ENCODE measurements around the gene CENPW. TPM values are rescaled to one million over a fixed set of nuclear protein-coding genes. Genes with fewer than 3 reads are reported as not detected.

CENPW gene
- total RNA-seq (2022; extraction: Qiagen RNA extraction): 38.1 to 46.9 TPM (median 44.1 TPM) in 5 replicates

DNA sequence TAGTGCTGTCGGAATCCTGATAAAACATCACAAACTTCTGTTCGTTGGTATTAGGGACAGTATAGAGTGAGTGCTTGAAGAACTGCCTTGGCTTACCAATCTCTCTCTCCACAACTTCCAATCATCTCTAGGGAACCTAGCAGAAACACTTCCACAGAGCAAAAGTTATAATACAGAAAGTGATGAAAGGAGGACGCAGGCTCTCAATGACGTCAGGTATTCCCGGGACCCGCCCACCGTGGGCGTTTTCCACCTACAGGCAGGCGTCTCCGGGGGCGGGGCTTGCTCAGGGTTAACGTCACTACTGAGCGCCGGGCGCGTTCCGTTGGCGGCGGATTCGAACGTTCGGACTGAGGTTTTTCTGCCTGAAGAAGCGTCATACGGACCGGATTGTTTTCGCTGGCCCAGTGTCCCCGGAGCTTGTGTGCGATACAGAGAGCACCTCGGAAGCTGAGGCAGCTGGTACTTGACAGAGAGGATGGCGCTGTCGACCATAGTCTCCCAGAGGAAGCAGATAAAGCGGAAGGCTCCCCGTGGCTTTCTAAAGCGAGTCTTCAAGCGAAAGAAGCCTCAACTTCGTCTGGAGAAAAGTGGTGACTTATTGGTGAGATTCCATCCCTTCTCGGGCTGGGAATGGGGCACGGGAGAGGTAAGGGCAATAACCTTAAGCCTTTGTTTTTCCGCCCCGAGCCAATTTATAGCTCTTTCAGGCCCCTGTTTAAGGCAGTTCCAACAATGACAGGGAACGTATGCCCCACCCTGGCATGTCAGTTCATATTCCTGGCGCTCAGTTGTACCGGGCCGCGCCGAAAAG lies at the start of gene CENPW:
Gene CENPW, plus strand, starts transcription at position 320 of the 814 bp plus-strand sequence. Its CDS starts 159 bp downstream, at position 479.

All from A549 treated with Mapracorat at 1 μM for 4 hours (cell line).